K562 (cell line): ENCODE results near the gene CCDC68.

ENCODE experiments used
- RAD21 ChIP-seq, 2 experiments: fragments of 250-450 bp in 1 of 2; fragments of 450-650 bp in 1 of 2; sonication (Bioruptor Pico) in 1 of 2; formaldehyde crosslinking in 1 of 2; IDR thresholded peaks in 1 of 2; conservative IDR thresholded peaks in 1 of 2; 2 replicates each; pipeline versions ENCODE4 v1.4.0 to v1.8.0; 2020 to 2022; ENCODE audit warnings: mild to moderate bottlenecking in 2 of 2, moderate library complexity in 1 of 2
- SIN3A ChIP-seq, 2 experiments: fragments of 150-350 bp in 1 of 2; IDR thresholded peaks; 2 replicates each; pipeline ENCODE4 v1.6.1; 2011 to 2016; ENCODE audit warnings: borderline replicate concordance in 2 of 2, low read depth in 2 of 2, low read length in 2 of 2, mild to moderate bottlenecking in 2 of 2, moderate library complexity in 2 of 2; ENCODE audit not compliant: control insufficient read depth in 1 of 2
- SMARCE1 ChIP-seq: fragments of 450-650 bp; IDR thresholded peaks from 2 replicates; pipeline ENCODE4 v1.7.1; 2016; ENCODE audit warnings: mild to moderate bottlenecking
- SP2 ChIP-seq: IDR thresholded peaks from 2 replicates; pipeline ENCODE4 v1.6.1; 2011; ENCODE audit warnings: mild to moderate bottlenecking, low read depth, low read length, moderate library complexity; ENCODE audit not compliant: poor library complexity, severe bottlenecking; ENCODE audit errors: extremely low read depth
- XRCC5 ChIP-seq: fragments of 200-400 bp; formaldehyde crosslinking; IDR thresholded peaks from 2 replicates; pipeline ENCODE4 v1.6.1; 2017; ENCODE audit warnings: low read depth, mild to moderate bottlenecking, low read length

DNA sequence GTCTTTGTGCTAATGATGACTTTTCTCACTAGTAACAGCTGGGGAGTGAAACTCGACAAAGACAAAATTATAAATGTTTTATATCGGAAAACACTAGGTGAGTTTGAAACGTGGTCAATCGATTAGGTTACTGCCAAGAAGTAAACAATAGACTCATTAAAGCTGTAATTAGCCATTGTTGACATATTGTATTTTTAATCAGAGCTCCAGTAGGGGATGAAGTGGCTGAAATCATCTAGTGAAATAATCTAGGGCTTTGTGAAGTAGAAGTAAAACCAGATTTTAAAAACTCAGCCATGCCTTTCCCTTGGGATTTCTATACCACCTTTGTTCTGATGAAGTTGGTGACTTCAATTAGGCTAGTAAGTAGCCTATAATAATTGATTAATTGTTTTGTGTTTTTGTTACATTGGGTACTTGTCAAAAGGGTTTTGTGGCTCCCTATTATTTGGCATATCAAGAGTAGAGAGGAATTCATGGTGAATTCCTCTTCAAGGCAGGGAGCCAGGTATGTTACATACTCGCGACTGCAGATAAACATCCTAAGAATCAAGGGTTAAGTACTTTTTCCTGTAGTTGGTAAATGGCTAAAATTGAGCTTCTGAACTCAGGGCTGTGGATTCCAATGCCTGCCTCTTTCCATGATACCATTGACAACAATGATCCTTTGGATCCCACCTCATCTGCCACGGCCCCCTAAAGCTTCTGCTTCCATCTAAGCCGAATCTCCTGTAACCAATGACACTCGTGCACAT is 99.4 kb downstream of the CCDC68 start:
- no peak for TF ChIP-seq SIN3A (IDR thresholded peaks at IDR 0.05; ENCODE audit: borderline replicate concordance in 2 of 2, control insufficient read depth in 1 of 2, low read depth in 2 of 2, low read length in 2 of 2)
- TF ChIP-seq SMARCE1, result no peak
- TF ChIP-seq SP2, result no peak
- TF ChIP-seq RAD21 (CRISPR knock-in tag; conservative IDR thresholded peaks at IDR 0.05 in 1 of 2, IDR thresholded peaks at IDR 0.05 in 1 of 2), result no peak
- TF ChIP-seq XRCC5, result no peak
